Limb (tissue), 2 donors: Measurements from ENCODE around the gene CYP2W1.
"Not testable (repeated sequence)": the region's sequence is repeated elsewhere in the genome, so short reads cannot be mapped to it uniquely, and the experiment has no call there.

Experiments
- DNase-seq, 2 donors: peaks; one replicate each; pipeline ENCODE4 v3.0.0-alpha.2; 2016; ENCODE audit errors: extremely low spot score in 2 of 2

CYP2W1 gene, protein sequence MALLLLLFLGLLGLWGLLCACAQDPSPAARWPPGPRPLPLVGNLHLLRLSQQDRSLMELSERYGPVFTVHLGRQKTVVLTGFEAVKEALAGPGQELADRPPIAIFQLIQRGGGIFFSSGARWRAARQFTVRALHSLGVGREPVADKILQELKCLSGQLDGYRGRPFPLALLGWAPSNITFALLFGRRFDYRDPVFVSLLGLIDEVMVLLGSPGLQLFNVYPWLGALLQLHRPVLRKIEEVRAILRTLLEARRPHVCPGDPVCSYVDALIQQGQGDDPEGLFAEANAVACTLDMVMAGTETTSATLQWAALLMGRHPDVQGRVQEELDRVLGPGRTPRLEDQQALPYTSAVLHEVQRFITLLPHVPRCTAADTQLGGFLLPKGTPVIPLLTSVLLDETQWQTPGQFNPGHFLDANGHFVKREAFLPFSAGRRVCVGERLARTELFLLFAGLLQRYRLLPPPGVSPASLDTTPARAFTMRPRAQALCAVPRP

DNA sequence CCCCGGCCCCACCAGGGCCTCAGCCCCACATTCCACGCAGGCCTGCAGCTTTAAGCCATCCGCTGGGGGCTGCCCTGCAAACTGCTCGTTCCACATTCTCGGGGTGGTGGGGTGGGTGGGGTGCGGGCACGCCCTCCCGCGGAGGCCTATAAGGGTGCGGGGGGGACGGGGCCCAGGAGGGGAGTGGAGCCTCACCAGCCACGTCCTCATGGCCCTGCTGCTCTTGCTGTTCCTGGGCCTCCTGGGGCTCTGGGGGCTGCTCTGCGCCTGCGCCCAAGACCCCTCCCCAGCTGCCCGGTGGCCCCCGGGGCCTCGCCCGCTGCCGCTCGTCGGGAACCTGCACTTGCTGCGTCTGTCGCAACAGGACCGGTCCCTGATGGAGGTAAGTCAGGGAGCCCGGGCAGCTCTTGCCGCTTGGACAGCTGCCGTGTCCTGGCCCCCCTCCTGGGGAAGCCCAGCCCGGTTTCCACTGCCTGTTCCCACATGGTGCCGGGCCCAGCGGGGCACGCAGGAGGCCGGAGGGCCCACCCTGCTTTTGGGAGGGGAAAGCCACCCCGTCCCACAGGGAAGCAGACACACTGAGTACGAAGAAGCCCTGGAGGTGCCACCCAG is at the start of gene CYP2W1:
TSS of gene CYP2W1 (plus strand) at position 178 of the 612 bp plus-strand sequence. CDS start at position 209, 31 bp downstream.
- peak in 1 of 2 donors; percentile 60 for DNase-seq

DNA sequence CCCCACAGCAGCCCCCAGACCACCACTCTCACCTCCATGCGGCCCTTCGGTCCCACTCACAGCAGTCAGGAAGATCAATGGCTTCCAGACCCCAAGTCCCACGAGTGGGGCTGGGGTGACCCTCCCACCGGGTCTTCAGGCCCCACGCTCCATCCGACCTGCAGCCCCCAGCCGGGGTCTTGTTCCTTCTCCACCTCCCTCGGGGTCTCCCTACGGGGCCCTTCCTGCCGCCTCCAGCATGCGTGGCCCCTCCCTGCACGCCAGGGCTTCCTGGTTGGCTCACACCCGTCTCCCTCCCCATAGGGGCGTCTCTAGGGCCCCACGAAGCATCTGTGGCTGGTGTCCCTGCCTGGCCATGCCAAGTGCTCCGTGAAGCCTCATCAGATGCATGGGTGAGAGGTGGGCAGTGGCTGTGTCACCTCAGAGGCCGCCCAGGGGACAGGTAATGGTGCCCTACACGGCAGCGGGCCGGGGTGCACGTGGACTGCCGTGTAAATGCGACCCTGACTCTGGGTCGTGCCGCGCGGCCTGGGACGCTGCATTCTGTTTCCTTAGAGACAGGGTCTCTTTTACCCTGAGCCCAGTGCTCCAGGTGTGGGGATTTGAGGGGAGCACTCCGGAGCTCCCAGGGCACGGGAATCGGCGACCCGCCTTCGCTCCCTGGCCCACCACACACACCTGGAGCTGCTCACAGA is 48.4 kb upstream of the CYP2W1 start:
- DNase-seq, result no peak

DNA sequence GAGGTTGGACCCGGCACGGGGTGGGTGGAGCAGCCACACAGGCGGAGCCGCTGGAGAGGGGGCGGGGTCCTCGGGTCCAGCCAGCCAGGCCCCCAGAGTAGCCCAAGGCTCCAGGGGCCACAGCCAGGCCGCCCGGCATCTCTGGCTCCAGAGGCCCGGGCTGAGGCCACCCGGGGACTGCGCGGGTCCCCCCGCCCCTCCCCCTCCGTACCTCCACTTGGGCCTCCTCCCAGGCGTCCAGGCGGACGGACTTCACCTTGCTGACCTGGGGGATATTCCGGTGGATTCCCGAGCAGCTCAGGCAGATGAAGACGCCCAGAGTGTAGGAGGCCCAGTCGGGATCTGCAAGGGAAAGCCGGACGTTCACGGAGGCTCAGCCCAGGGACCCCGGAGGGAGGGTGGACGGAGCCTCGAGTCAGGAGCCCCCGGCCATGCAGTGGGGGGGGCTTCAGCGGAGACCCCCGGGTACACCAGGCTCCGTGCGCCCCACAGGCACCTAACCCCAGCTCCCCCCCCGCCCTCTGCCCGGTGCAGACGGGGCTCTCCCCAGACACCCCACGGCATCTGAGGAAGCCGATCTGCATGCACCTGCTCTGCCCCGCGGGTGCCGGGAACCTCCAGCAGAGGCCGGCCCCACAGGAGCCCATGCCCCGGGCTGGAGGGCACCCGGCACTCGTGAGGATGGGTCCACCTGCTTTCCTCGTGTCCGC is 47.7 kb upstream of the CYP2W1 start:
- DNase-seq, result peak in 1 of 2 donors; percentile 25

DNA sequence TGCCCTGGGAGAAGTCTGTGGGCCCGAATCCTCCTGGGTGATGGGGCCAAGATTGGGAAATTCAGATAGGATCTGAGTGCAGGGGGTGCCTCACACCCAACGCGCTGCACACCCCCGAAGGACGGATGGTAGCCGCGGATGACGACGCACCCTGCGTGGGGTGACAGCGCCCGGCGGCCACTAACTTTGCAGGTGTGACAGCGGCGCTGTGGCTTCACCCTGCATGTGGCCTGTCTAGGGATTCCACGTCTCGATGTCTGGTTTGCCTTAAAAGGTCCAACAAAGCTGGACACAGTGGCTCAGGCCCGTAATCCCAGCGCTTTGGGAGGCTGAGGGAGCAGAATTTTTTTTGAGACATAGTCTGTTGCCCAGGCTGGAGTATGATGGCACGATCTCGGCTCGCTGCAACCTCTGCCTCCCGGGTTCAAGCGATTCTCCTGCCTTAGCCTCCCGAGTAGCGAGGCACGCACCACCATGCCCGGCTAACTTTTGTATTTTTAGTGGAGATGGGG is 47.1 kb upstream of the CYP2W1 start:
- DNase-seq, result no peak

DNA sequence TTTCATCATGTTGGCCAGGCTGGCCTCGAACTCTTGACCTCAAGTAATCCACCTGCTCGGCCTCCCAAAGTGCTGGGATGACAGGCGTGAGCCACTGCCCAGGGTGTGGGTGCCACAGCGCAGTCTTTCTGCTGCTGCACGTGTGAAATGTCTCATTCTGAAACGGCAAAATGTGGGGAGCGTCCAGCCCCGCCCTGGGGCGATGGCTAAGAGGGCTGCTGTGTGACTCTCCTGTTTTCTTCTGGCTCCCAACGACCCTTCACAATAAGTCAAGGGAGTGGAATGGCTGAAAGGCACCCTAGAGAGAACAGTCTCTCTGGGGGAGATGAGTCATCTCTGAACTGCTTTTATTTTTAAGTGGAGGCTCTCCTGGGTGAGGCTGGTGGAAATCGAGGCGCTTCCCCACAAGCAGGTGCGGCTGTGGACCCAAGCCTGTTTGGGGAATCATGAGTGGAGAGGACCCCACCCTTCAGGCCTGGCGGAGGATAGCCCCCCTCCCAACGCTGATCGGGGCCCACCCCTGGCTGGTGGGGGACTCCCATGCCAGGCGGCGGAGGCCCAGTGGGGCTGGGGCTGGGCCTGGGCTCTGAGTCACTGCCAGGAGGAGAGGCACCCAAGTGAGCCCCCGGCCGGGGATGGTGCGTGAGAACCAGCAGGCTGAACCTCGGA is 46.5 kb upstream of the CYP2W1 start:
- peak in 1 of 2 donors; percentile 18 for DNase-seq

DNA sequence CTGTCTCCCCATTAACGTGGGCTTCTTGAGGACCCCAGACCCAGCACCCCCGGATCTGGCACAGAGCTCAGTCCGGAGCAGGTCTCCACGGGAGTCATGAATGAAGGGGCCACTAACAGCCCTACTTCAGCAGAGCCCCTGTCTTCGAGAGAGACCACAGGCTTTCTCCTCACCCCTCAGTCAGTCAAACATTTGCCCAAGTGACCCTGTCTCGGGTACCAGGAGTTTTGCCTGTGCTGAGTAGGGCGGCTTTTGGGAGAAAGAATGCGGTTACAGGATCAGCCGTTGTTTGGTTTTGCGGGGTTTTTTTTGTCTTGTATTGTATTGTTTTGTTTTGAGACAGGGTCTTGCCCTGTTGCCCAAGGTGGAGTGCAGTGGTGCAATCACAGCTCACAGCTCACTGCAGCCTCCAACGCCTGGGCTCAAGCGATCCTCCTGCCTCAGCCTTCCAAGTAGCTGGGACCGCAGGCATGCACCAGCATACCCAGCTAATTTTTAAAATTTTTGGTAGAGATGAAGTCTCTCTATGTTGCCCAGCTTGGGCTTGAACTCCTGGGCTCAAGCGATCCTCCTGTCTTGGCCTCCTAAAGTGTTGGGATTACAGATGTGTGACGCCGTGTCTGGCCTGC is 45.0 kb upstream of the CYP2W1 start:
- DNase-seq, result no peak

DNA sequence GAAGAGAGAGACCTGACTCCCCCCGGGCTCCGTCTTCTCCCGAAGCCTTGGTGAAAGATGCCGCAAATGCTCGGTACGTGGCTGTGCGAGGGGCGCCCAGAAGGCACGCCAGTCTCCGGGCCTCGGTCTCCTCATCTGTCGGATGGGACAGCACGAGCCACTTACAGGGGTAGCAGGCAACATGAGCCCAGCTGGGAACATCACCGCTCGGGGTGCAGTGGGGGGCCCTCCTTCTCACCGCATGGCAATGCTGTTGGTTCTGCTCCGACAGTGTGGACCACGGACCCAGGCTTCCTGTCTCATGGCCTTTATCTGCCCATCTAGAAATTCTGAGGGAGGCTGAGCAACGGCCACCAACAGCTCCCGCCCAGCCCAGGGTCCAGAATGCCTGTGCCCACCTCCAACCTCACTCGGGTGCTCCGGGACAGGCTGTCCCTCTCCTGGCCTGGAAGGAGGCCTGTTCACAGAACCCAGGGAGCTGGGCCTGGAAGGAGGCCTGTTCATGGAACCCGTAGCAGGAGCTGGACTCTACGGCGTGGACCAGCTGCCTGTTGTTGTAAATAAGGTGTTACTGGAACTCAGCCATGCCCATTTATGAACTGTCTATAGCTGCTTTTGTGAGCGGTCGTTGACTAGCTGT is 44.3 kb upstream of the CYP2W1 start:
- DNase-seq, result no peak

DNA sequence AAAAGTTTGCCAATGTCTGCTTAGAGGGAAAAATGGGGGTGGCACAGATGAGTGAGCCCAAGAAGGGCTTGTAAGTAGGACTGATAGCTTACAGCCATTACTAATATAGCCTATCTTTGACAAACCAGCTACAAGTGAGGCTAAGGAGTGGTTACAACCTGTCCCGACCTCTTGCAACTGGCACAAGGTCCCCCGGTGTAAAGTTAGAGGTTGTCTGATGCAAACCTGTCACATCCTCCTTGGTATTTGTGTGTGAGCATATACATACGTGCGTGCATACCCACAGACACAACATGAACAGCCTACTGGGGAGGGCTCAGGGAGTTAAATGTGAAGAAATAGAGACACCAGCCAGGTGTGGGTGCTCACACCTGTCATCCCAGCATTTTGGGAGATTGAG is 43.1 kb upstream of the CYP2W1 start:
- DNase-seq, result no peak

DNA sequence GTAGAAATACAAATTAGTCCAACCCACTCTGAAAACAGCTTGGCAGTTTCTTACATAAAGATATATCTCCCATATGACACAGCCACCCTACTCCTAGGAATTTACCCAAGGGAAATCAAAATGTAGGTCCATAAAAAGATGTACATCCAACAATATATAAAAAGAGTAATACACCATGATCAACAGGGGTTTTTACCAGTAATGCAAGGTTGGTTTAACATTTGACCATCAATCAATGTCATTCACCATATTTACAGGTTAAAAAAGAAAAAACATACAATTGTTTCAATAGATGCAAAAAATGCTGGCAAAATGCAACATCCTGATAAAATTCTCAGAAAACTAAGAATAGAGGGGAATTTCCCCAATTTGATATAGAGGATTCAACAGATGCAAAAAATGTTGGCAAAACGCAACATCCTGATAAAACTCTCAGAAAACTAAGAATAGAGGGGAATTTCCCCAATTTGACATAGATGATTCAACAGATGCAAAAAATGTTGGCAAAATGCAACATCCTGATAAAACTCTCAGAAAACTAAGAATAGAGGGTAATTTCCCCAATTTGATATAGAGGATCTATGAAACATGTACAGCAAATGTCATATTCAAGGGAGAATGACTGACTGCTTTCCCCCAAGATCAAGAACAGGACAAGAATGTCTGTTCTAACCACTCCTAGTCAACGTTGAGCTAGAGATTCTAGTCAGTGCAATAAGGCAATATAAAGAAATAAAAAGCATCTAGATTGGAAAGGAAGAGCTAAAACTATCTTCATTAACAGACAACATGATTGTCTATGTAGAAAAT is 42.2 kb upstream of the CYP2W1 start:
- no peak for DNase-seq

DNA sequence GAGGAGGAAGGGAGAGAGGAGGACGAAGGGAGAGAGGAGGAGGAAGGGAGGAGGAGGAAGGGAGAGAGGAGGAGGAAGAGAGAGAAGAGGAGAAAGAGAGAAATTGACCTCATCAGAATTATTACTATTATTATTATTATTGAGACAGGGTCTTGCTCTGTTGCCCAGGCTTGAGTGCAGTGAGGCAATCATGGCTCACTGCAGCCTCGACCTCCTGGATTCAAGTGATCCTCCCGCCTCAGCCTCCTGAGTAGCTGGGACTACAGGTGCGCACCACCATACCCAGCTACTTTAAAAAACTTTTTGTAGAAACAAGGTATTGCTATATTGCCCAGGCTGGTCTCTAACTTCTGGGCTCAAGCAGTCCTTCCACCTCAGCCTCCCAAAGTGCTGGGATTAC is 39.2 kb upstream of the CYP2W1 start:
- not testable (repeated sequence) for DNase-seq

DNA sequence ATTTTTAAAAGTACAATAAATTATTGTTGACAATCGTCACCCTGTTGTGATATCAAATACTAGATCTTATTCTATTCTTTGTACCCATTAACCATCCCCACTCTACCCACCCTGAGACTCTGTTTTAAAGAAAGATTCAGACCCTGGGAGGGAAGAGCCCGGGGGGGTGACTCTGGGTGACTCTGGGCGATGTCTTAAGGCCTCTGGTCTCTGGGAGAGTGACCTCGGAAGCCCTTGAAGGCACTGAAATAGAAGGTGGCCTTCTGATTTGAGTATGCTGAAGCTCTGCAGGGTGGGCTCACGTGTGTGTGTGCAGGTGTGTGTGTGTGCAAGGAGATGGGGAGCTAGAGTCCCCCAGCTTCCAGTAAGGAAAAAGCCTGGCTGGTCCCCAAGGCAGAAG is 38.2 kb upstream of the CYP2W1 start:
- no peak for DNase-seq

DNA sequence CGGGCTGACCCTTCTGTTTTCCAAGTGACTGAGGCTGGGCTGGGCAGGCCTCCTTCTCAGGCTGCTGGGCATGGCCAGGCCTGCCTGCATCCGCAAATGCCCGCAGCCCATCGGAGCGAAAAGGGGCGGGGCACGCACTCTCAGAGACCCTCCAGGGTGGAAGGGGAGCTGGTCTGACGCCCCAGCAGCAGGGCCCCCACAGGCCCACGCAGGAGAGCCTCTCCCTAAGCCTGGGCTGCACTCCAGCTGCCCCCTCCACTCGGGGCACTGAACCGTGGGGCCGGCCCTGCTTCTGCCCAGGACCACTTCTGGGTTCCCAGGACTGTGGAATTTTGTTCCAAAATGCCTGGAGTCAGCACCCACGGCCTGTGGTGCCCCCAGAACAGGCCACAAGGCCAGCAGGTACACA is 37.8 kb upstream of the CYP2W1 start:
- no peak for DNase-seq

DNA sequence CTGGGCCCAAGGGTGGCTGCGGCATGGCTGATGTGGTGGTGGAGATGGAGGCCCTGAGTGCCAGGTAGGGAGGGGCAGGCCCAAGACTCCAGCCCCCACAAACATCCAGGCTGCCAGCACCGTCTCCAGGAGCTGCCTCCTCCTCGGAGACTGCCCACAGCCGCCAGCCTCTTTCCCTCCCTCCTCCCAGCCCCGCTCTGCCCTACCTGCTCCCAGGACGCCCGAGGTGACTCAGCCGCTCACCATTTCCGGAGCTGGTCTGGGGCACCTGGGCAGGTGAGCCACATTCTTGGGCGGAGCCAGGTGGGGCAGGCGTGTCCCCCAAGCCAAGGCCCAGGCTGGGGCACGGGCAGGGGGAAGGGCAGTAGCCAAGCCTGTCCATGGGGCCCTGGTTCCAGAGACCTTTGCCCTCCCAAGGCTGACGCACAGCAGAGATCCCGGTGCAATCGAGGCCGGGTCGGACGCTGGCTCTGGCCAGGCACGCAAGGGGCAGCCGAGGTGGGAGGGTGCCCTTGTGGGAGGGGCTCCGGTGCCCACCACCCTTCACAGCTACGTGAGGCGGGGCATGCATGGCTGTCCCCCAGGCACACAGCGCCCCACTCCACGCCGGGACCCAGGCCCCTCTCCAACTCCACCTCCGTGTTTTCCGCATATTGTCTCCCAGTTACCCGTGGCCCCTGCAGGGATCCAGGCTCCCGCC is 37.3 kb upstream of the CYP2W1 start:
- DNase-seq, result peak in 1 of 2 donors; percentile 31

DNA sequence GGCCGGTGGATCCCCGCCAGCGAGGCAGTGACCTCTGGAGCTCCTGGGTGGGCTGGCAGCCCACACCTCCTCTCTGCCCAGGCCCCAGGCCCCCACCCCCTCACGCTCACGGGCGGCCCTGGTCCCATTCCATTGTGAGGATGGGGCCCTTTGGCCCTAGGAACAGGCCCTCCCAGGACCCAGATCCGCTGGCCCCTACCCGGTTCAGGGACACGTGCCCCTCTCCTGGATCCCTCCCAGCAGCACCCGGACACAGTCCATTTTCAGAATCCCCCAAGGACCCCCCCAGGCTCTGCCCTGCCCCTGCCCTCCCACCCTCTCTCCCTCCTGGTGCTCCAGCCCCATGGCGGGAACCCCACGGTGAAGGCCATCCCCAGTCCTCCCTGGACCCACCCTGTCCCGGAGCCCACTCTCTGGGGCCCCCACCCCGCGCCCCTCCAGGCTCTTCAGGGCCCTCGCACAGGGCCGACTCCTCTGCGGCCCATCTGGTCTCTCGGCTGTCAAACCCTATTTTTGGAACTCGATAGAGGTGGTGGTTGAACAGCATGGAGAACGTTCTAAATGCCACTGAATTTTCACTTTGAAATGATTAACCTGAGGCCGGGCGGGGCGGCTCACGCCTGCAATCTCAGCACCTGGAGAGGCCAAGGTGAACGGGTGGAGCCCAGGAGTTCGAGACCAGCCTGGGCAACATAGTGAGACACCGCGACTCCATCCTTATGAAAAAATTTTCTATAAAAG is 36.6 kb upstream of the CYP2W1 start:
- peak in 1 of 2 donors; percentile 22 for DNase-seq

DNA sequence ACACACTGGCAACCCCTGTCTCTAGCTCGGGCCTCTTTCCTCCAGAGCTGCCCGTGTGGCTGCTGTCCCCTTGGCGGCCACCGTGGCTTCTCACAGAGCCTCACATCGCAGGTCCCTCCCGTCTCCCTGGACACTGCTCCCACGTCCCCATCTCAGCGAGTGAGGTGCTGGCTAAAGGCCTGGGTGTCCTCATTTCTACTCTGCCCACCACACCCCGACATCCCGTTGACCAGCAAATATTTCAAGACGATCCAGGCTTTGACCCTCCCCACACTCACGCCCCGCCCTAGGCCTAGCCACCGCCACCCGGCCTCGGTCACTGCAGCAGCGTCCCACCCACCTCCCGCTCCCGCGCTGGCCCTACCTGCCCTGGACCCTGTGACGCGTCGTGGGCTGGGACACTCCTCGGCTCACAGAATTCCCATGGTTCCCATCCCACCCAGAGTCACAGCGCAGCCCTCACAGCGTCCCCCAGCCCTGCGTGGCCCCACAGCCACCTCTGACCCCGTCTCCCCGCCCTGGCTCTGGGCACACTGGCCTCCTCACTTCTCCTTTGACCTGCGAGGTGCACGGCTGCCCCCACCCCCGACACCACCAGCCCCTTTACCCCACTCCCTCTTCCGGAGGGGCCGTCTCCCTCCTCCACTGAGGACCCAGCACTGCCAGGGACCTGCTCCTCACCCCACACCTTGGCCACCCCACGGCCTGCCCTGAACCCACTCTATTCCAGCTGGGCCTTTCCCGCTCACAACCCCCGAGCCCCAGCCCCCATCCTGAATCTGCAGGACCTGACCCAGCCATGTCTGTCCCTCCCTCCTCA is 35.4 kb upstream of the CYP2W1 start:
- DNase-seq, result peak in 1 of 2 donors; percentile 20

DNA sequence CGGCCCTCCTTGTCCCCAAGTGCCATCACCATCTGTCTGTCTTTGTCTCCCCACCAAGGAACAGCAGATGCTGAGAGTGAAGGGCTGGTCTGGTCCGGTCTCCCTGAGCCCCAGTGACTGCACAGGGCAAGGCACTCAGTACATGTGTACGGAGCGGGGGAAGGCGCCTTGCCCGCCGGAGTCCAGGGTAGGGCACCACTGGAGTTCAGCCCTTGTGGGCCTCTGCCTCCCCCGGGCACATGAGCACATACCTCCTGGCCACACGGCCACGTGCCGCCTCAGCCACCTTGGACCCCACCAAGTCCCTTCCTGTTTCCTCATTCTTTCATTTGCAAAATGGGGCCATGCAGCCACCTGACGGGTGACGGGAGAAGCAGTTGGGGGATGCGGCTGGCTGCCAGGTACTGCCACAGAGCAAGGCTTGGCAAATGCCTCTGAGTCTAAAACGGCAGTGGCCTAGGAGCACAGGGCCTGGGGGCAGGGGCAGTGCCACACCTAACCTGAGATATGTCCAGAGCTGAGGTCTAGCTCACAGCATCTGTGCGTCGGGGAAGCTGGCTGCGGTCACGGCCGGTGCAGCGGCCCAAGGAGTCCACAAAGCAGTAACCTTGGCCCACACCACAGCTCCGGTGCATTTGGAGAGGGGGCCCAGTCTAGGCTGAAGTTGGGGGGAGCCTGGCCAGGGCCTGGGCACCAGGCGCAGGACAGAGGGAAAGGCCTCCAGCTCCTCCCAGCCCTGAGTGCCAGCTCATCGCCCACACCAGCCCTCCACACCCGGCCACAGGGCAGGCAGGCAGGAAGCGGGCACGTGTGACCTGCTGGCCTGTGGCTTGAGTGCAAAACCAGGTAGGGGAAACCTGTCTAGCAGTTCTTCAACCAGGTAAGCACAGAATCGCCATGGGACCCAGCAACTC is 33.7 kb upstream of the CYP2W1 start:
- DNase-seq, result peak in 1 of 2 donors; percentile 23
